Peyer's patch (tissue), 4 donors: ENCODE measurements around the gene GDPD5. TPM values are rescaled to one million over a fixed set of nuclear protein-coding genes. Genes with fewer than 3 reads are reported as not detected.

Experiments
- DNase-seq, 3 donors: peaks; one replicate each; pipeline ENCODE4 v3.0.0-alpha.2; 2017 to 2019
- H3K27ac ChIP-seq, 4 donors: fragments of 200-600 bp; sonication (generic); one replicate each; pipeline ENCODE4 v1.5.1; 2016 to 2019
- H3K27me3 ChIP-seq, 2 donors: fragments of 200-600 bp; sonication (generic); one replicate each; pipeline ENCODE4 v1.5.1; 2019
- H3K36me3 ChIP-seq, 3 donors: fragments of 200-600 bp; sonication (generic); one replicate each; pipeline ENCODE4 v1.5.1; 2016 to 2019
- H3K4me1 ChIP-seq, 4 donors: fragments of 200-600 bp; sonication (generic); one replicate each; pipeline ENCODE4 v1.5.1; 2016 to 2019
- H3K4me3 ChIP-seq, 4 donors: fragments of 200-600 bp; sonication (generic); 1 replicate in 3 of 4; 2 replicates in 1 of 4; pipeline ENCODE4 v1.5.1; 2016 to 2019; ENCODE audit warnings: mild to moderate bottlenecking in 1 of 4
- H3K9me3 ChIP-seq, 4 donors: fragments of 200-600 bp; sonication (generic); one replicate each; pipeline ENCODE4 v1.5.1; 2016 to 2019; ENCODE audit warnings: mild to moderate bottlenecking in 1 of 4
- CTCF ChIP-seq, 6 experiments: fragments of 450-650 bp in 4 of 6; fragments of 200-600 bp in 2 of 6; sonication (generic) in 1 of 6; IDR thresholded peaks; one replicate each; pipeline ENCODE4 v1.5.1; 2017 to 2019; ENCODE audit warnings: antibody characterized with exemption in 6 of 6, mild to moderate bottlenecking in 3 of 6, moderate library complexity in 1 of 6
- POLR2A ChIP-seq, 2 donors: fragments of 450-650 bp; IDR thresholded peaks; one replicate each; pipeline ENCODE4 v1.5.1; 2017; ENCODE audit warnings: antibody characterized with exemption in 2 of 2, mild to moderate bottlenecking in 2 of 2, moderate library complexity in 2 of 2
- total RNA-seq, 4 donors: library from RNA; depleted of rRNA; stranded (reverse); fragments of >200 nt; gene quantifications; one replicate each; pipeline ENCODE4 v1.1.0, GENCODE V29; 2016

GDPD5 gene
- total RNA-seq, 4 donors from 2014 or later: 2.5 to 48.9 (median 22.2) TPM

GRCh38 chr11:75429641-75429901 lies 96.2 kb downstream of the GDPD5 start:
- TF ChIP-seq POLR2A (IDR thresholded peaks at IDR 0.05): no peak
- TF ChIP-seq CTCF (IDR thresholded peaks at IDR 0.05): no peak
- peak overlapping the region in 1 of 4 donors; percentile 30 for H3K27ac ChIP-seq
- peak overlapping the region in 3 of 4 donors; percentile 46 to 59 (median 51) for H3K4me3 ChIP-seq
- no peak for DNase-seq
- peaks cover 0 to 8% of the 10 kb centered on the region in 2 donors for H3K27me3 ChIP-seq
- no peaks in the 10 kb centered on the region for H3K36me3 ChIP-seq
- peaks cover 0 to 6% (median 0%) of the 10 kb centered on the region in 4 donors for H3K9me3 ChIP-seq
- peaks cover 0 to 13% (median 9%) of the 10 kb centered on the region in 4 donors for H3K4me1 ChIP-seq

GRCh38 chr11:75428989-75429640 lies 96.6 kb downstream of the GDPD5 start:
- Histone ChIP-seq H3K36me3 (no peaks in the 10 kb centered on the region), H3K9me3 (peaks cover 0 to 6% (median 0%) of the 10 kb centered on the region in 4 donors), H3K4me1 (peaks cover 0 to 13% (median 9%) of the 10 kb centered on the region in 4 donors), H3K27ac (no peak overlapping the region), H3K4me3 (no peak overlapping the region), H3K27me3 (peaks cover 0 to 8% of the 10 kb centered on the region in 2 donors)
- DNase-seq: peak in 1 of 3 donors; percentile 11
- TF ChIP-seq POLR2A (IDR thresholded peaks at IDR 0.05): no peak
- no peak for TF ChIP-seq CTCF (IDR thresholded peaks at IDR 0.05)

GRCh38 chr11:75428281-75428724 lies 97.4 kb downstream of the GDPD5 start:
- TF ChIP-seq CTCF (IDR thresholded peaks at IDR 0.05) (no peak), POLR2A (IDR thresholded peaks at IDR 0.05) (peak in 1 of 2 donors; percentile 41)
- peaks cover 0 to 13% (median 9%) of the 10 kb centered on the region in 4 donors for H3K4me1 ChIP-seq
- H3K9me3 ChIP-seq: peaks cover 0 to 6% (median 0%) of the 10 kb centered on the region in 4 donors
- H3K27me3 ChIP-seq: peaks cover 0 to 8% of the 10 kb centered on the region in 2 donors
- H3K36me3 ChIP-seq: no peaks in the 10 kb centered on the region
- peak; percentile 45 to 89 (median 85) for DNase-seq
- H3K4me3 ChIP-seq: peak overlapping the region; percentile 22 to 49 (median 30)
- no peak overlapping the region for H3K27ac ChIP-seq

- DNase-seq: no peak
- TF ChIP-seq CTCF (IDR thresholded peaks at IDR 0.05): no peak
- TF ChIP-seq POLR2A (IDR thresholded peaks at IDR 0.05): no peak
- Histone ChIP-seq H3K27me3 (peaks cover 0 to 8% of the 10 kb centered on the region in 2 donors), H3K36me3 (no peaks in the 10 kb centered on the region), H3K9me3 (peaks cover 0 to 6% (median 0%) of the 10 kb centered on the region in 4 donors), H3K27ac (no peak overlapping the region), H3K4me3 (no peak overlapping the region), H3K4me1 (peaks cover 0 to 13% (median 9%) of the 10 kb centered on the region in 4 donors)
Observed at GRCh38 chr11:75427181-75427580, 98.6 kb downstream of the GDPD5 start.

- Histone ChIP-seq H3K27ac (no peak overlapping the region), H3K4me3 (no peak overlapping the region), H3K9me3 (peaks cover 0 to 6% (median 0%) of the 10 kb centered on the region in 4 donors), H3K27me3 (peaks cover 0 to 8% of the 10 kb centered on the region in 2 donors), H3K4me1 (peaks cover 0 to 13% (median 9%) of the 10 kb centered on the region in 4 donors), H3K36me3 (no peaks in the 10 kb centered on the region)
- TF ChIP-seq CTCF (IDR thresholded peaks at IDR 0.05) (no peak), POLR2A (IDR thresholded peaks at IDR 0.05) (no peak)
- DNase-seq: no peak
Observed at GRCh38 chr11:75426720-75427086, 99.0 kb downstream of the GDPD5 start.
